Lower lobe of right lung (tissue), 2 donors: ENCODE results near the gene LRFN3. TPM values are rescaled to one million over a fixed set of nuclear protein-coding genes. Genes with fewer than 3 reads are reported as not detected.

Experiments used
- ATAC-seq, 2 donors: fragments of 200-7000 bp; cut with Tn5 transposase; one replicate each; pipeline ENCODE4 v1.9.1; 2020 to 2022; ENCODE audit warnings: mild to moderate bottlenecking in 2 of 2, moderate library complexity in 2 of 2
- DNase-seq: peaks from one replicate; pipeline ENCODE4 v3.0.0-alpha.2; 2020
- H3K27ac ChIP-seq: fragments of 200-600 bp; one replicate; pipeline ENCODE4 v1.8.0; 2022
- H3K27me3 ChIP-seq: fragments of 200-600 bp; one replicate; pipeline ENCODE4 v1.8.0; 2022; ENCODE audit warnings: low read depth
- H3K36me3 ChIP-seq: fragments of 200-600 bp; one replicate; pipeline ENCODE4 v1.8.0; 2022; ENCODE audit warnings: mild to moderate bottlenecking
- H3K4me1 ChIP-seq: fragments of 200-600 bp; one replicate; pipeline ENCODE4 v1.8.0; 2022
- H3K4me3 ChIP-seq: fragments of 200-600 bp; one replicate; pipeline ENCODE4 v1.8.0; 2022; ENCODE audit warnings: mild to moderate bottlenecking
- H3K9me3 ChIP-seq: fragments of 200-600 bp; one replicate; pipeline ENCODE4 v1.8.0; 2022
- intact Hi-C: fragments of 100-400 bp; cut with DNase I; formaldehyde crosslinking; loops from one replicate; pipeline ENCODE4 v1.11.0; 2022
- total RNA-seq: library from RNA; stranded (reverse); fragmentation: NEBNext Ultra II Directional; extraction: Animal tissue kit (Norgen Biotek cat#: 25700); gene quantifications from one replicate; pipeline ENCODE4 v1.2.1, GENCODE V29; 2021
- TF ChIP-seq, protein P1 (sequence below): fragments of 200-600 bp; IDR thresholded peaks from one replicate; pipeline ENCODE4 v1.8.0; 2022; ENCODE audit warnings: antibody characterized with exemption, mild to moderate bottlenecking
- donor health status: DM: no; HTN: yes; CAD: no; lungs with severe emphysema.

LRFN3 gene
- total RNA-seq, 1 donor from 2014 or later: 14.6 TPM

DNA sequence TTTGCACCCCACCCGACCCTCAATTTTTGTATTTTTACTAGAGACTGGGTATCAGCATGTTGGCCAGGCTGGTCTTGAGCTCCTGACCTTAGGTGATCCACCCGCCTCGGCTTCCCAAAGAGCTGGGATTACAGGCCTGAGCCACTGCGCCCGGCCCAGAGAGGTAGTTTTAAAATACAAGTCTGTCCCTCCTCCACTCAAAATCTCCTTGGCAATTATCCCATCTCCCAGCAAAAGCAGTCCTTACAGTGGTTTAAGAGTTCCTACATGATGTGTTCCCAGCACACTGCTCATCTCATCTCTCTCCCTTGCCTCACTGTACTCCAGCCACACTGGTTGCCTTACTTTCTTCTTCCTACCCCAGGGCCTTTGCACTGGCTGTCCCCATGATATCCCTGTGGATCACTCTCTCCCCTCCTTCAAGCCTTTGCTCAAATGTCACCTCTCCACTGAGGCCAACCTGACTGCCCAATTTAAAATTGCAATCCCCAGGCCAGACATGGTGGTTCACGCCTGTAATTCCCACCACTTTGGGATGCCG is 24.3 kb downstream of the LRFN3 start:
- Histone ChIP-seq H3K27ac (no peak overlapping the region), H3K9me3 (no peaks in the 10 kb centered on the region), H3K27me3 (peaks cover 59% of the 10 kb centered on the region), H3K36me3 (no peaks in the 10 kb centered on the region), H3K4me1 (peaks cover 7% of the 10 kb centered on the region), H3K4me3 (no peak overlapping the region)
- DNase-seq (no peak), ATAC-seq (no peak)
- TF ChIP-seq, protein P1, sequence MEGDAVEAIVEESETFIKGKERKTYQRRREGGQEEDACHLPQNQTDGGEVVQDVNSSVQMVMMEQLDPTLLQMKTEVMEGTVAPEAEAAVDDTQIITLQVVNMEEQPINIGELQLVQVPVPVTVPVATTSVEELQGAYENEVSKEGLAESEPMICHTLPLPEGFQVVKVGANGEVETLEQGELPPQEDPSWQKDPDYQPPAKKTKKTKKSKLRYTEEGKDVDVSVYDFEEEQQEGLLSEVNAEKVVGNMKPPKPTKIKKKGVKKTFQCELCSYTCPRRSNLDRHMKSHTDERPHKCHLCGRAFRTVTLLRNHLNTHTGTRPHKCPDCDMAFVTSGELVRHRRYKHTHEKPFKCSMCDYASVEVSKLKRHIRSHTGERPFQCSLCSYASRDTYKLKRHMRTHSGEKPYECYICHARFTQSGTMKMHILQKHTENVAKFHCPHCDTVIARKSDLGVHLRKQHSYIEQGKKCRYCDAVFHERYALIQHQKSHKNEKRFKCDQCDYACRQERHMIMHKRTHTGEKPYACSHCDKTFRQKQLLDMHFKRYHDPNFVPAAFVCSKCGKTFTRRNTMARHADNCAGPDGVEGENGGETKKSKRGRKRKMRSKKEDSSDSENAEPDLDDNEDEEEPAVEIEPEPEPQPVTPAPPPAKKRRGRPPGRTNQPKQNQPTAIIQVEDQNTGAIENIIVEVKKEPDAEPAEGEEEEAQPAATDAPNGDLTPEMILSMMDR: no peak
- intact Hi-C loops: no loop called here

DNA sequence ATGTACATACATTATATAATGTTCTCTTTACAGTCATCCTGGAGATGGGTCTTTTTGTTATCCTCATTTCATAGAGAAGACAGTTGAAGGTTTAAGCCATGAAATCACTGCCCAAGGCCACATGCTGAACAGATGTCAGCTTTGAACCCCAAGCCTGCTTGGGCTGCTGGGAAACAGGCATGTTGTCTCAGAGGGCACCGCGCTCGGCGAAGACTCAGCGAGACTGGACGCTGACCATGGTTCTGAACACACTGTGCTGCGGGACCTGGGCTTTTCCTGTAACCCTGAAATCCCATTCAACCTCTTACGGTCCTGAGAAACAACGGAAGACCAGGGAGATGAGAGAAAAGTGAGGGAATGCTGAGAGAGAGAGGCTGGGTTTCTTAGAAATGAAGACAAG is 27.3 kb downstream of the LRFN3 start:
- H3K36me3 ChIP-seq: no peaks in the 10 kb centered on the region
- TF ChIP-seq, protein P1: no peak
- H3K4me3 ChIP-seq: no peak overlapping the region
- ATAC-seq (no peak), DNase-seq (no peak)
- intact Hi-C loops: no loop called here
- H3K4me1 ChIP-seq: peaks cover 7% of the 10 kb centered on the region
- H3K9me3 ChIP-seq: no peaks in the 10 kb centered on the region
- peaks cover 55% of the 10 kb centered on the region for H3K27me3 ChIP-seq
- H3K27ac ChIP-seq: no peak overlapping the region

DNA sequence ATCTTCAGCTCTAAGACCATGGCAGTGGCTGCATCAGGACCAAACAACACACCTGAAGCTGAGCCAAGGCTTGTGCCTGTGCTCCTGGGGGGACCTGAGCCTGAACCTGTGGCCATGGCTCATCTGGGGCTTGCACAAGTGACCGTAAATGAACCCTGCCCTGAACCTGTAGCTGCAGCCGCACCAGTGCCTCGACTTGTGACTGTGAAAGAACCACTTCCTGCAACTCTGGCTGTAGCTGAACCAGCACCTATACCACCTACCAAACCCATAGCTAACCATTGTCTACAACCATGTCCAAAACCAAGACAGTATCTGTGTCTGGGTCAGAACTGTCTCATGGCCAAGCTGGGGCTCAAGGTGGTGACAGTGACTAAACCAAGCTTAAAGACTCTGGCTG is 30.6 kb downstream of the LRFN3 start:
- no peak overlapping the region for H3K4me3 ChIP-seq
- DNase-seq: no peak
- no peak for ATAC-seq
- no peaks in the 10 kb centered on the region for H3K36me3 ChIP-seq
- TF ChIP-seq, protein P1: no peak
- no peak overlapping the region for H3K27ac ChIP-seq
- peaks cover 24% of the 10 kb centered on the region for H3K27me3 ChIP-seq
- no peaks in the 10 kb centered on the region for H3K9me3 ChIP-seq
- H3K4me1 ChIP-seq: no peaks in the 10 kb centered on the region
- intact Hi-C loops: no loop called here

DNA sequence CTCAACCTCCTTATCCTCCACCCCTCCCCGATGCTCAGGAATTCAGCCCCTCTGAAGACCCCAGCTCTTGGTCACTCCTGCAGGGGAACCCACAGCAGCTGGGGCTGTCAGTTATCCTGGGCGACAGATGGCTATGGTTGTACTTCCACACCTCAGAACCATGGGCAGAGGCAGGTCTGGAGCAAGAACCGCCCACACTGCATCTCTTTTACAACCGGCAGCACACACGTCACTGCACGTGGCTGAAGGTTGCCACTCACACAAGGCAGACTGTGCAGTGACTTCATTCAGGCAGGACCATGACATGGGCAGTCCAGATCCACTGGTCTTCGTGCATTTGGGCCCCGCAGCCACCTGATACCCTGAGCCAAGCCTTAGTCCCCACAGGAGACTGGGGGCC is 37.3 kb downstream of the LRFN3 start:
- H3K9me3 ChIP-seq: no peaks in the 10 kb centered on the region
- intact Hi-C loops: no loop called here
- TF ChIP-seq, protein P1: no peak
- no peaks in the 10 kb centered on the region for H3K4me1 ChIP-seq
- no peak for ATAC-seq
- no peak for DNase-seq
- no peak overlapping the region for H3K4me3 ChIP-seq
- peaks cover 17% of the 10 kb centered on the region for H3K27me3 ChIP-seq
- H3K36me3 ChIP-seq: no peaks in the 10 kb centered on the region
- no peak overlapping the region for H3K27ac ChIP-seq

DNA sequence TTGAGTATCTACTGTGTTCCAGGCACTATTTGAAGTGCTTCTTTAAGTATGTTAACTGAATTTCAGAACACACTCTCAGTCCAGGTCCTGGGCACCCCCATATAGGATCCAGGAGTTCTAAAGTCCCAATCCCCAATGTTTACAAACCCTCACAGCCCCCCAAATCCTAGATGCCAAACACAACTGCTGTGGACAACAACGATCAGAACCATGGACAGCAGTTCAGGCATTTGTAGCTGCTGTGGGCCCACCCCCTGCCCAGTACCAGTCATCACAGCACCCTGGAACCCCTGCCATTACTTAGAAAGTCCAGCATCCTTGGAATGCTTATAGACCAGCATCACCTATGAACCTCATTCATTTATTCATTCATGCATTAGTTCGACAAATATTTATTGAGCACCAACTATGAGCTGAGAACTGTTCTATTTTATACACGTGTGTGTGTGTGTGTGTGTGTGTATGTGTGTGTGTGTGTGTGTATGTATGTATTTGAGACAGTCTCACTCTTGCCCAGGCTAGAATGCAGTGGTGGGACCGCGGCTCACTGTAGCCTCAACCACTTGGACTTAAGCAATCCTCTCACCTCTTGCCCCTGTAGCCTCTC is 39.5 kb downstream of the LRFN3 start:
- DNase-seq (no peak), ATAC-seq (no peak)
- Histone ChIP-seq H3K4me1 (no peaks in the 10 kb centered on the region), H3K9me3 (no peaks in the 10 kb centered on the region), H3K4me3 (no peak overlapping the region), H3K27me3 (peaks cover 22% of the 10 kb centered on the region), H3K27ac (no peak overlapping the region), H3K36me3 (no peaks in the 10 kb centered on the region)
- intact Hi-C loops: no loop called here
- TF ChIP-seq, protein P1: no peak
